GM23338 (cell line): ENCODE measurements around the gene SPRED2. TPM values are rescaled to one million over a fixed set of nuclear protein-coding genes. Genes with fewer than 3 reads are reported as not detected.

ENCODE experiments used
- ATAC-seq: fragments of 200-7000 bp; cut with Tn5 transposase; 3 replicates; pipeline ENCODE4 v1.9.1; 2020
- DNase-seq: peaks from one replicate; pipeline ENCODE4 v3.0.0-alpha.2; 2015; ENCODE audit warnings: low spot score
- H2AFZ ChIP-seq: fragments of 200-600 bp; sonication (generic); 2 replicates; pipeline ENCODE4 v1.8.0; 2016; ENCODE audit warnings: antibody characterized with exemption, mild to moderate bottlenecking, moderate library complexity
- H3F3A ChIP-seq: fragments of 200-600 bp; sonication (generic); replicated peaks from 2 replicates; pipeline ENCODE4 v1.8.0; 2017; ENCODE audit warnings: antibody characterized with exemption, mixed run types, low read depth
- H3K27ac ChIP-seq: fragments of 200-600 bp; sonication (generic); 2 replicates; pipeline ENCODE4 v1.6.1; 2016; ENCODE audit warnings: low read depth
- H3K27me3 ChIP-seq: fragments of 200-600 bp; sonication (generic); 2 replicates; pipeline ENCODE4 v1.8.0; 2016; ENCODE audit warnings: mild to moderate bottlenecking, mixed run types, moderate library complexity; ENCODE audit not compliant: insufficient read depth
- H3K36me3 ChIP-seq: fragments of 200-600 bp; sonication (generic); 2 replicates; pipeline ENCODE4 v1.8.0; 2016; ENCODE audit warnings: mild to moderate bottlenecking; ENCODE audit not compliant: insufficient read depth
- H3K4me1 ChIP-seq: fragments of 200-600 bp; sonication (generic); 2 replicates; pipeline ENCODE4 v1.8.0; 2016; ENCODE audit warnings: mild to moderate bottlenecking, moderate library complexity; ENCODE audit not compliant: insufficient read depth
- H3K4me2 ChIP-seq: fragments of 200-600 bp; sonication (generic); 2 replicates; pipeline ENCODE4 v1.7.1; 2017; ENCODE audit warnings: mixed run types
- H3K4me3 ChIP-seq: fragments of 200-600 bp; sonication (generic); 2 replicates; pipeline ENCODE4 v1.6.1; 2016; ENCODE audit warnings: mixed run types
- H3K79me2 ChIP-seq: fragments of 200-600 bp; sonication (generic); replicated peaks from 2 replicates; pipeline ENCODE4 v1.8.0; 2017; ENCODE audit warnings: mild to moderate bottlenecking; ENCODE audit not compliant: insufficient read depth
- H3K9me2 ChIP-seq: fragments of 200-600 bp; sonication (generic); 2 replicates; pipeline ENCODE4 v1.8.0; 2017; ENCODE audit not compliant: insufficient read depth
- H4K20me1 ChIP-seq: fragments of 200-600 bp; sonication (generic); replicated peaks from 2 replicates; pipeline ENCODE4 v1.8.0; 2017; ENCODE audit warnings: mild to moderate bottlenecking; ENCODE audit not compliant: insufficient read depth
- H3K27ac Mint-ChIP-seq: 2 replicates; pipeline ENCODE4 v1.8.0; 2020; ENCODE audit warnings: inconsistent platforms, mild to moderate bottlenecking, moderate library complexity, mixed read lengths
- H3K27me3 Mint-ChIP-seq: 3 replicates; pipeline ENCODE4 v1.8.0; 2022; ENCODE audit warnings: low read depth, mild to moderate bottlenecking, moderate library complexity, mixed read lengths, inconsistent platforms; ENCODE audit not compliant: insufficient read depth, poor library complexity
- H3K36me3 Mint-ChIP-seq: 3 replicates; pipeline ENCODE4 v1.8.0; 2021; ENCODE audit warnings: low read depth, mild to moderate bottlenecking, inconsistent platforms, moderate library complexity, mixed read lengths
- H3K4me1 Mint-ChIP-seq: 3 replicates; pipeline ENCODE4 v1.8.0; 2020; ENCODE audit warnings: mild to moderate bottlenecking, inconsistent platforms, mixed read lengths
- H3K4me3 Mint-ChIP-seq: 3 replicates; pipeline ENCODE4 v1.8.0; 2021; ENCODE audit warnings: moderate library complexity, mild to moderate bottlenecking, inconsistent platforms, mixed read lengths
- H3K9me3 Mint-ChIP-seq: 3 replicates; pipeline ENCODE4 v1.8.0; 2020; ENCODE audit warnings: moderate library complexity, mild to moderate bottlenecking, inconsistent platforms, mixed read lengths
- CTCF ChIP-seq, 2 experiments: fragments of 200-600 bp in 1 of 2; sonication (generic) in 1 of 2; conservative IDR thresholded peaks; 2 replicates each; pipeline versions ENCODE4 v1.5.1 to v1.6.1; 2016 to 2017; ENCODE audit warnings: antibody characterized with exemption in 2 of 2, low read depth in 2 of 2, mild to moderate bottlenecking in 2 of 2, moderate library complexity in 1 of 2
- ETS1 ChIP-seq: IDR thresholded peaks from 2 replicates; pipeline ENCODE4 v1.6.1; 2016; ENCODE audit warnings: antibody characterized with exemption
- EZH2 ChIP-seq: fragments of 200-600 bp; sonication (generic); IDR thresholded peaks from one replicate; pipeline ENCODE4 v1.8.0; 2017; ENCODE audit warnings: antibody characterized with exemption, mild to moderate bottlenecking, low read depth; ENCODE audit not compliant: unreplicated experiment
- JUNB ChIP-seq: IDR thresholded peaks from one replicate; pipeline ENCODE4 v1.6.1; 2016; ENCODE audit warnings: antibody characterized with exemption; ENCODE audit not compliant: unreplicated experiment
- REST ChIP-seq: IDR thresholded peaks from one replicate; pipeline ENCODE4 v1.6.1; 2018; ENCODE audit warnings: antibody characterized with exemption; ENCODE audit not compliant: unreplicated experiment
- ZNF331 ChIP-seq: fragments of 250-450 bp; sonication (Bioruptor Pico); IDR thresholded peaks from 2 replicates; pipeline ENCODE4 v1.5.0; 2020; ENCODE audit warnings: low read depth, mild to moderate bottlenecking, moderate library complexity
- ZNF462 ChIP-seq: fragments of 250-450 bp; sonication (Bioruptor Pico); IDR thresholded peaks from 2 replicates; pipeline ENCODE4 v1.5.0; 2020; ENCODE audit warnings: mild to moderate bottlenecking, moderate library complexity
- polyA plus RNA-seq: library from polyadenylated mRNA; unstranded; fragments of >200 nt; fragmentation: Nextera tagmentation; extraction: Ambion mirVana; gene quantifications from 2 replicates; pipeline ENCODE4 v1.2.1, GENCODE V29; 2016
- total RNA-seq: library from RNA; depleted of rRNA; stranded (reverse); fragments of >200 nt; shearing (Covaris generic); gene quantifications from 2 replicates; pipeline ENCODE4 v1.2.3, GENCODE V29; 2014

SPRED2 gene
- total and polyA plus RNA-seq, 2 experiments from 2014 or later, result 8.7 to 13.0 TPM

- peaks cover 27% of the 10 kb centered on the region for H3K36me3 Mint-ChIP-seq
- H3K27me3 ChIP-seq, result peaks cover 7% of the 10 kb centered on the region; the same call in 1 of the 2 replicates
- no peaks in the 10 kb centered on the region for H3K9me3 Mint-ChIP-seq
- no peak overlapping the region for H3K4me2 ChIP-seq
- DNase-seq (no peak), ATAC-seq (no peak)
- H2AFZ ChIP-seq, result no peak overlapping the region
- H3F3A ChIP-seq, result no peaks in the 10 kb centered on the region
- peaks cover 12% of the 10 kb centered on the region; the same call in 1 of the 2 replicates for H3K36me3 ChIP-seq
- TF ChIP-seq EZH2 (no peak), REST (no peak), CTCF (conservative IDR thresholded peaks at IDR 0.05; ENCODE audit: low read depth in 2 of 2) (no peak), ZNF331 (no peak), JUNB (no peak), ZNF462 (CRISPR knock-in tag) (no peak), ETS1 (no peak)
- H3K4me1 Mint-ChIP-seq, result peaks cover 14% of the 10 kb centered on the region
- H3K27me3 Mint-ChIP-seq, result peaks cover 4% of the 10 kb centered on the region
- peaks cover 14% of the 10 kb centered on the region for H3K4me1 ChIP-seq
- no peaks in the 10 kb centered on the region for H3K9me2 ChIP-seq
- no peaks in the 10 kb centered on the region for H3K79me2 ChIP-seq
- H3K4me3 Mint-ChIP-seq, result no peak overlapping the region
- no peak overlapping the region for H3K27ac ChIP-seq
- peaks cover 34% of the 10 kb centered on the region for H4K20me1 ChIP-seq
- no peak overlapping the region for H3K4me3 ChIP-seq
- no peak overlapping the region for H3K27ac Mint-ChIP-seq
These were observed 166.7 kb downstream of the SPRED2 start for GRCh38 chr2:65265671-65266045.
